C4-2B (cell line): ENCODE results near the gene CYP2U1.
"Not testable (repeated sequence)": the region's sequence is repeated elsewhere in the genome, so short reads cannot be mapped to it uniquely, and the experiment has no call there.

ENCODE experiments used
- H3K27ac ChIP-seq: fragments of 450-650 bp; 2 replicates; pipeline ENCODE4 v1.5.1; 2017
- CTCF ChIP-seq: fragments of 450-650 bp; conservative IDR thresholded peaks from 2 replicates; pipeline ENCODE4 v1.5.1; 2017; ENCODE audit warnings: mild to moderate bottlenecking
- ZFX ChIP-seq: fragments of 450-650 bp; IDR thresholded peaks from 2 replicates; pipeline ENCODE4 v1.6.1; 2017

Gene CYP2U1

GRCh38 chr4:107956011-107956410 lies 24.7 kb downstream of the CYP2U1 start:
- TF ChIP-seq CTCF (no peak), ZFX (no peak)
- H3K27ac ChIP-seq, result no peak overlapping the region

- TF ChIP-seq CTCF (no peak), ZFX (no peak)
- no peak overlapping the region for H3K27ac ChIP-seq
These were observed 35.6 kb downstream of the CYP2U1 start for GRCh38 chr4:107966903-107967302.

- H3K27ac ChIP-seq, result not testable (repeated sequence)
These were observed 36.2 kb downstream of the CYP2U1 start for GRCh38 chr4:107967519-107967918.

GRCh38 chr4:107967921-107968320 lies 36.6 kb downstream of the CYP2U1 start:
- H3K27ac ChIP-seq, result not testable (repeated sequence)

- TF ChIP-seq CTCF (no peak), ZFX (no peak)
These were observed 38.9 kb downstream of the CYP2U1 start for GRCh38 chr4:107970063-107970798.

GRCh38 chr4:107972605-107973004 lies 41.3 kb downstream of the CYP2U1 start:
- TF ChIP-seq CTCF, result no peak

More at GRCh38 chr4:107970063-107970798, 38.9 kb downstream of the CYP2U1 start:
- no peak overlapping the region for H3K27ac ChIP-seq

GRCh38 chr4:107974523-107974922 lies 43.2 kb downstream of the CYP2U1 start:
- H3K27ac ChIP-seq, result no peak overlapping the region
- TF ChIP-seq ZFX (no peak), CTCF (no peak)

More at GRCh38 chr4:107972605-107973004, 41.3 kb downstream of the CYP2U1 start:
- no peak overlapping the region for H3K27ac ChIP-seq

- TF ChIP-seq ZFX (no peak), CTCF (no peak)
- H3K27ac ChIP-seq, result no peak overlapping the region
These were observed 46.1 kb downstream of the CYP2U1 start for GRCh38 chr4:107977482-107977881.
